ENCODE measurements around the gene PSMA6.

Gene PSMA6

GRCh38 chr14:35341751-35342488, 49.7 kb downstream of the PSMA6 start:
- TF ChIP-seq CTCF (IDR thresholded peaks at IDR 0.05; ENCODE audit: insufficient read depth, low read length, missing control alignments) = no peak
- CTCF ChIA-PET = interaction anchor here (0.7 to 1.4 kb wide), 3 partner anchors 10 to 201 kb away, joined by 3 to 4 read pairs (median 3); no protein-coding TSS in a partner anchor
- POLR2A ChIA-PET = interaction anchor here (0.7 to 1.1 kb wide), 3 partner anchors 34 to 62 kb away, joined by 3 read pairs; no protein-coding TSS in a partner anchor
- no peak for DNase-seq (ENCODE audit: low read depth, low spot score)
- peak overlapping the region; percentile 6; the same call in 1 of the 2 replicates for H3K4me3 ChIP-seq (ENCODE audit: low read depth, low read length)

- no peak overlapping the region for H3K4me3 ChIP-seq (ENCODE audit: low read depth, low read length)
- CTCF ChIA-PET = interaction anchor here (1.4 kb wide), 1 partner anchor 202 kb away, joined by 3 read pairs; no protein-coding TSS in a partner anchor
- no peak for DNase-seq (ENCODE audit: low read depth, low spot score)
Observed at GRCh38 chr14:35342489-35343010, 50.4 kb downstream of the PSMA6 start.

GRCh38 chr14:35343702-35344101, 51.5 kb downstream of the PSMA6 start:
- TF ChIP-seq CTCF (IDR thresholded peaks at IDR 0.05; ENCODE audit: insufficient read depth, low read length, missing control alignments) = no peak
- no peak overlapping the region for H3K4me3 ChIP-seq (ENCODE audit: low read depth, low read length)
- POLR2A ChIA-PET = no interaction called here
- CTCF ChIA-PET = no interaction called here
- no peak for DNase-seq (ENCODE audit: low read depth, low spot score)

More at GRCh38 chr14:35342489-35343010, 50.4 kb downstream of the PSMA6 start:
- no peak for TF ChIP-seq CTCF (IDR thresholded peaks at IDR 0.05; ENCODE audit: insufficient read depth, low read length, missing control alignments)
- POLR2A ChIA-PET = no interaction called here

- POLR2A ChIA-PET = no interaction called here
- H3K4me3 ChIP-seq (ENCODE audit: low read depth, low read length) = no peak overlapping the region
- TF ChIP-seq CTCF (IDR thresholded peaks at IDR 0.05; ENCODE audit: insufficient read depth, low read length, missing control alignments) = no peak
- DNase-seq (ENCODE audit: low read depth, low spot score) = no peak
- CTCF ChIA-PET = no interaction called here
Observed at GRCh38 chr14:35344107-35344807, 52.1 kb downstream of the PSMA6 start.

GRCh38 chr14:35346738-35347322, 54.6 kb downstream of the PSMA6 start:
- POLR2A ChIA-PET = no interaction called here
- DNase-seq (ENCODE audit: low read depth, low spot score) = no peak
- CTCF ChIA-PET = interaction anchor here (1.4 kb wide), 1 partner anchor 18 kb away, joined by 3 read pairs; no protein-coding TSS in a partner anchor
- TF ChIP-seq CTCF (IDR thresholded peaks at IDR 0.05; ENCODE audit: insufficient read depth, low read length, missing control alignments) = no peak
- H3K4me3 ChIP-seq (ENCODE audit: low read depth, low read length) = no peak overlapping the region
